H9 (cell line): ENCODE data around the gene HSPE1. TPM values are rescaled to one million over a fixed set of nuclear protein-coding genes. Genes with fewer than 3 reads are reported as not detected.

Source experiments
- DNase-seq: peaks from one replicate; pipeline ENCODE4 v3.0.0-alpha.2; 2017
- H2AFZ ChIP-seq: one replicate; pipeline ENCODE4 v1.6.1; 2013; ENCODE audit warnings: mild to moderate bottlenecking, low read length, control low read depth, moderate library complexity
- H2AK5ac ChIP-seq: 2 replicates; pipeline ENCODE4 v1.6.1; 2013; ENCODE audit warnings: low read length, control low read depth, mixed read lengths; ENCODE audit not compliant: insufficient read length
- H2BK120ac ChIP-seq: one replicate; pipeline ENCODE4 v1.6.1; 2013; ENCODE audit warnings: low read depth, mild to moderate bottlenecking, low read length, control low read depth, inconsistent platforms; ENCODE audit not compliant: poor library complexity, severe bottlenecking
- H2BK12ac ChIP-seq: 2 replicates; pipeline ENCODE4 v1.6.1; 2013; ENCODE audit warnings: low read length, control low read depth, mixed read lengths, low read depth; ENCODE audit not compliant: insufficient read length
- H2BK15ac ChIP-seq: 2 replicates; pipeline ENCODE4 v1.6.1; 2013; ENCODE audit warnings: low read depth, low read length, control low read depth
- H2BK20ac ChIP-seq: one replicate; pipeline ENCODE4 v1.6.1; 2013; ENCODE audit warnings: low read depth, mild to moderate bottlenecking, low read length, control low read depth, inconsistent platforms; ENCODE audit not compliant: poor library complexity, severe bottlenecking
- H2BK5ac ChIP-seq: 2 replicates; pipeline ENCODE4 v1.6.1; 2013; ENCODE audit warnings: low read length, control low read depth, mixed read lengths; ENCODE audit not compliant: insufficient read length
- H3K14ac ChIP-seq: 2 replicates; pipeline ENCODE4 v1.6.1; 2013; ENCODE audit warnings: low read length, control low read depth; ENCODE audit not compliant: insufficient read depth
- H3K18ac ChIP-seq: 2 replicates; pipeline ENCODE4 v1.6.1; 2013; ENCODE audit warnings: low read depth, mild to moderate bottlenecking, mixed read lengths, low read length, control low read depth; ENCODE audit not compliant: insufficient read length
- H3K23ac ChIP-seq: 2 replicates; pipeline ENCODE4 v1.6.1; 2013; ENCODE audit warnings: low read length, control low read depth, mixed read lengths, low read depth; ENCODE audit not compliant: insufficient read length
- H3K23me2 ChIP-seq: 2 replicates; pipeline ENCODE4 v1.6.1; 2013; ENCODE audit warnings: low read depth, mild to moderate bottlenecking, mixed read lengths, low read length, control low read depth; ENCODE audit not compliant: insufficient read length, poor library complexity, severe bottlenecking
- H3K27ac ChIP-seq: 2 replicates; pipeline ENCODE4 v1.5.1; 2013; ENCODE audit warnings: low read length, control low read depth, mixed read lengths, low read depth; ENCODE audit not compliant: insufficient read length
- H3K27me3 ChIP-seq: 2 replicates; pipeline ENCODE4 v1.6.1; 2013; ENCODE audit warnings: low read length, control low read depth, inconsistent platforms; ENCODE audit not compliant: insufficient read depth
- H3K4ac ChIP-seq: 2 replicates; pipeline ENCODE4 v1.6.1; 2013; ENCODE audit warnings: low read depth, mild to moderate bottlenecking, control low read depth, inconsistent platforms, low read length, moderate library complexity
- H3K4me1 ChIP-seq: 2 replicates; pipeline ENCODE4 v1.6.1; 2013; ENCODE audit warnings: low read length, control low read depth, inconsistent platforms; ENCODE audit not compliant: insufficient read depth
- H3K4me2 ChIP-seq: 2 replicates; pipeline ENCODE4 v1.6.1; 2013; ENCODE audit warnings: low read length, control low read depth, mixed read lengths; ENCODE audit not compliant: insufficient read length, insufficient read depth
- H3K56ac ChIP-seq: 2 replicates; pipeline ENCODE4 v1.6.1; 2013; ENCODE audit warnings: low read depth, mild to moderate bottlenecking, mixed read lengths, low read length, control low read depth; ENCODE audit not compliant: insufficient read length
- H3K79me1 ChIP-seq: 2 replicates; pipeline ENCODE4 v1.6.1; 2013; ENCODE audit warnings: low read depth, mild to moderate bottlenecking, moderate library complexity, low read length, control low read depth, inconsistent platforms; ENCODE audit not compliant: insufficient read depth, poor library complexity, severe bottlenecking
- H3K79me2 ChIP-seq: 2 replicates; pipeline ENCODE4 v1.6.1; 2013; ENCODE audit warnings: low read length, control low read depth, inconsistent platforms; ENCODE audit not compliant: insufficient read depth
- H3K9ac ChIP-seq: 2 replicates; pipeline ENCODE4 v1.6.1; 2013; ENCODE audit warnings: low read length, control low read depth, mixed read lengths; ENCODE audit not compliant: insufficient read length; ENCODE audit errors: extremely low read depth
- H3K9me3 ChIP-seq: one replicate; pipeline ENCODE4 v1.6.1; 2013; ENCODE audit warnings: low read depth, low read length, inconsistent platforms; ENCODE audit not compliant: control insufficient read depth
- H3T11ph ChIP-seq: one replicate; pipeline ENCODE4 v1.6.1; 2013; ENCODE audit warnings: mild to moderate bottlenecking, low read length, control low read depth, inconsistent platforms
- H4K20me1 ChIP-seq: one replicate; pipeline ENCODE4 v1.6.1; 2013; ENCODE audit not compliant: control insufficient read depth, insufficient read length, insufficient read depth
- H4K5ac ChIP-seq: 2 replicates; pipeline ENCODE4 v1.6.1; 2013; ENCODE audit warnings: low read depth, mild to moderate bottlenecking, mixed read lengths, low read length, control low read depth; ENCODE audit not compliant: insufficient read length
- H4K8ac ChIP-seq: replicated peaks from 2 replicates; pipeline ENCODE4 v1.6.1; 2013; ENCODE audit warnings: low read length, control low read depth, mixed read lengths, low read depth; ENCODE audit not compliant: insufficient read length
- H4K91ac ChIP-seq: 2 replicates; pipeline ENCODE4 v1.6.1; 2013; ENCODE audit warnings: low read depth, mild to moderate bottlenecking, moderate library complexity, mixed read lengths, low read length, control low read depth; ENCODE audit not compliant: insufficient read length
- H3K27ac Mint-ChIP-seq, 3 experiments: 2 replicates in 2 of 3; 3 replicates in 1 of 3; pipeline ENCODE4 v1.8.0; 2020 to 2021; ENCODE audit warnings: mixed read lengths in 3 of 3, mild to moderate bottlenecking in 1 of 3, moderate library complexity in 1 of 3
- H3K27me3 Mint-ChIP-seq: 2 replicates; pipeline ENCODE4 v1.8.0; 2021; ENCODE audit warnings: low read depth, mild to moderate bottlenecking, moderate library complexity, mixed read lengths
- H3K36me3 Mint-ChIP-seq, 3 experiments: 2 replicates in 2 of 3; 3 replicates in 1 of 3; pipeline ENCODE4 v1.8.0; 2020 to 2021; ENCODE audit warnings: low read depth in 3 of 3, mixed read lengths in 3 of 3; ENCODE audit not compliant: insufficient read depth in 1 of 3
- H3K4me1 Mint-ChIP-seq, 2 experiments: 2 replicates each; pipeline ENCODE4 v1.8.0; 2020; ENCODE audit warnings: mixed read lengths in 2 of 2
- H3K4me3 Mint-ChIP-seq, 2 experiments: 2 replicates in 1 of 2; 3 replicates in 1 of 2; pipeline ENCODE4 v1.8.0; 2020 to 2021; ENCODE audit warnings: mild to moderate bottlenecking in 2 of 2, mixed read lengths in 2 of 2, moderate library complexity in 1 of 2
- H3K9me3 Mint-ChIP-seq, 2 experiments: 2 replicates in 1 of 2; 3 replicates in 1 of 2; pipeline ENCODE4 v1.8.0; 2020; ENCODE audit warnings: mild to moderate bottlenecking in 2 of 2, mixed read lengths in 2 of 2, moderate library complexity in 1 of 2
- CTCF ChIP-seq: fragments of 200-600 bp; sonication (generic); conservative IDR thresholded peaks from 3 replicates; pipeline ENCODE4 v1.8.0; 2021; ENCODE audit warnings: antibody characterized with exemption, mild to moderate bottlenecking
- WGBS: extraction: QIAGEN DNeasy Blood & Tissue Kit; methylation state at CpG from one replicate; pipeline ENCODE4 v1.1.7; 2013; ENCODE audit warnings: missing lambda C conversion rate, low lambda C conversion rate, mixed read lengths; ENCODE audit not compliant: insufficient read length; ENCODE audit errors: extremely low coverage; 5-methylcytosine and 5-hydroxymethylcytosine counted together
- total RNA-seq: library from RNA; stranded (reverse); gene quantifications from 2 replicates; pipeline ENCODE4 v1.2.1, GENCODE V29; 2021

HSPE1 gene
- total RNA-seq, 1 experiment from 2014 or later: 347 TPM

- Histone ChIP-seq H4K5ac (no peak overlapping the region), H2BK120ac (no peak overlapping the region), H2AK5ac (no peak overlapping the region), H3K79me2 (peaks cover 23% of the 10 kb centered on the region; the same call in 1 of the 2 replicates), H3K56ac (no peak overlapping the region), H3K18ac (no peak overlapping the region), H3K14ac (no peak overlapping the region), H2BK15ac (no peak overlapping the region), H2BK12ac (no peak overlapping the region), H3K9me3 (no peaks in the 10 kb centered on the region), H3K23me2 (no peaks in the 10 kb centered on the region), H4K8ac (no peak overlapping the region), H3K27ac (no peak overlapping the region), H3T11ph (no peak overlapping the region), H3K4me1 (no peaks in the 10 kb centered on the region), H3K4ac (no peak overlapping the region), H3K9ac (peak overlapping the region; percentile 3), H3K4me2 (peak overlapping the region; percentile 79), H2BK5ac (no peak overlapping the region), H2BK20ac (no peak overlapping the region), H3K79me1 (peaks cover 4% of the 10 kb centered on the region), H4K91ac (no peak overlapping the region), H4K20me1 (no peaks in the 10 kb centered on the region), H3K23ac (no peak overlapping the region), H3K27me3 (no peaks in the 10 kb centered on the region), H2AFZ (no peak overlapping the region)
- no peak for TF ChIP-seq CTCF
- DNase-seq: no peak
- H3K9me3 Mint-ChIP-seq: peaks cover 0 to 3% of the 10 kb centered on the region in 2 experiments; a peak in 2 of 5 replicates
- peak overlapping the region; percentile 96 to 100 for H3K4me3 Mint-ChIP-seq
- no CpG with 5 or more reads among the region's 2 CpGs for WGBS
- H3K4me1 Mint-ChIP-seq: peaks cover 12 to 16% of the 10 kb centered on the region in 2 experiments
- peaks cover 2 to 3% (median 3%) of the 10 kb centered on the region in 3 experiments; a peak in 5 of 7 replicates for H3K36me3 Mint-ChIP-seq
- H3K27ac Mint-ChIP-seq: 0 out of 7 replicates have a peak overlapping the region, but pooled peaks of 1 of the 3 experiments have one; percentile 99
- H3K27me3 Mint-ChIP-seq: no peaks in the 10 kb centered on the region
These were observed 45.3 kb upstream of the HSPE1 start for GRCh38 chr2:197454923-197455322.
